IMR-90 (cell line): Measurements from ENCODE around the gene PRCP. TPM values are rescaled to one million over a fixed set of nuclear protein-coding genes. Genes with fewer than 3 reads are reported as not detected.

Experiments
- ATAC-seq: fragments of 200-7000 bp; cut with Tn5 transposase; 2 replicates; pipeline ENCODE4 v1.9.1; 2020; ENCODE audit warnings: low read depth, mild to moderate bottlenecking, moderate library complexity
- BruUV-seq: library from RNA; stranded (reverse); fragments of 400-500 nt; replicated peaks from 2 replicates; lab custom pipeline; 2021; lab: Mats Ljungman, UMichigan
- CTCF ChIA-PET: fragments of 300-600 bp; formaldehyde crosslinking; extraction: SDS; loops from one replicate; lab custom pipeline; 2021; ENCODE audit warnings: antibody characterized with exemption; lab: Yijun Ruan, JAX
- POLR2A ChIA-PET: fragments of 300-600 bp; sonication (Branson Sonifier 250); formaldehyde crosslinking; loops from one replicate; lab custom pipeline; 2022; ENCODE audit warnings: antibody characterized with exemption; ENCODE audit not compliant: unreplicated experiment; lab: Charles Lee
- DNase-seq: peaks from one replicate; pipeline ENCODE4 v3.0.0; 2013
- H2AFZ ChIP-seq: replicated peaks from 2 replicates; pipeline ENCODE3; 2013; ENCODE audit warnings: low read length, mild to moderate bottlenecking; ENCODE audit not compliant: poor library complexity
- H2AK5ac ChIP-seq: 2 replicates; pipeline ENCODE4 v1.6.1; 2013; ENCODE audit warnings: low read depth, low read length, inconsistent platforms
- H2AK9ac ChIP-seq: replicated peaks from 2 replicates; pipeline ENCODE3; 2013; ENCODE audit warnings: mild to moderate bottlenecking, low read depth, low read length, moderate library complexity; ENCODE audit not compliant: poor library complexity
- H2BK120ac ChIP-seq: 2 replicates; pipeline ENCODE4 v1.6.1; 2013; ENCODE audit warnings: low read depth, low read length, inconsistent platforms
- H2BK15ac ChIP-seq: 3 replicates; pipeline ENCODE4 v1.6.1; 2013; ENCODE audit warnings: low read depth, low read length, inconsistent platforms
- H2BK20ac ChIP-seq: 2 replicates; pipeline ENCODE4 v1.6.1; 2013; ENCODE audit warnings: low read depth, mild to moderate bottlenecking, inconsistent platforms, low read length, moderate library complexity
- H2BK5ac ChIP-seq: 2 replicates; pipeline ENCODE4 v1.6.1; 2013; ENCODE audit warnings: mild to moderate bottlenecking, low read depth, low read length, inconsistent platforms; ENCODE audit not compliant: poor library complexity, severe bottlenecking
- H3K14ac ChIP-seq: replicated peaks from 2 replicates; pipeline ENCODE4 v1.6.1; 2013; ENCODE audit warnings: low read depth, low read length, inconsistent platforms
- H3K18ac ChIP-seq: 2 replicates; pipeline ENCODE4 v1.6.1; 2013; ENCODE audit warnings: low read depth, low read length, control low read depth
- H3K23ac ChIP-seq: 2 replicates; pipeline ENCODE4 v1.6.1; 2013; ENCODE audit warnings: low read depth, low read length, inconsistent platforms
- H3K27ac ChIP-seq: 2 replicates; pipeline ENCODE4 v1.5.1; 2013; ENCODE audit warnings: mild to moderate bottlenecking, control low read depth, low read length; ENCODE audit not compliant: insufficient read depth
- H3K27me3 ChIP-seq: 2 replicates; pipeline ENCODE4 v1.6.1; 2013; ENCODE audit warnings: low read length; ENCODE audit not compliant: control insufficient read depth, insufficient read depth
- H3K36me3 ChIP-seq: 2 replicates; pipeline ENCODE4 v1.6.1; 2013; ENCODE audit warnings: low read length, mixed read lengths; ENCODE audit not compliant: control insufficient read depth, insufficient read depth
- H3K4ac ChIP-seq: 2 replicates; pipeline ENCODE4 v1.6.1; 2013; ENCODE audit warnings: low read depth, low read length, inconsistent platforms
- H3K4me1 ChIP-seq: 2 replicates; pipeline ENCODE4 v1.6.1; 2013; ENCODE audit warnings: low read length, mixed read lengths; ENCODE audit not compliant: control insufficient read depth, insufficient read depth
- H3K4me2 ChIP-seq: 2 replicates; pipeline ENCODE4 v1.6.1; 2013; ENCODE audit warnings: low read depth, mild to moderate bottlenecking, control low read depth, low read length, moderate library complexity
- H3K4me3 ChIP-seq: 2 replicates; pipeline ENCODE4 v1.5.1; 2013; ENCODE audit warnings: low read depth, mild to moderate bottlenecking, control low read depth, low read length, moderate library complexity; ENCODE audit not compliant: insufficient read depth
- H3K56ac ChIP-seq: 2 replicates; pipeline ENCODE4 v1.6.1; 2013; ENCODE audit warnings: low read length, inconsistent platforms; ENCODE audit not compliant: insufficient read depth; ENCODE audit errors: extremely low read depth
- H3K79me1 ChIP-seq, 2 experiments: 2 replicates each; pipeline ENCODE4 v1.6.1; 2013; ENCODE audit warnings: low read length in 2 of 2, inconsistent platforms in 1 of 2, low read depth in 1 of 2
- H3K9ac ChIP-seq: 2 replicates; pipeline ENCODE4 v1.6.1; 2013; ENCODE audit warnings: low read depth, low read length, control low read depth
- H3K9me1 ChIP-seq: 2 replicates; pipeline ENCODE4 v1.6.1; 2013; ENCODE audit warnings: low read length, inconsistent platforms; ENCODE audit not compliant: insufficient read depth
- H3K9me3 ChIP-seq: 2 replicates; pipeline ENCODE4 v1.6.1; 2013; ENCODE audit warnings: low read length; ENCODE audit not compliant: control insufficient read depth, insufficient read depth
- H4K20me1 ChIP-seq: 2 replicates; pipeline ENCODE4 v1.6.1; 2013; ENCODE audit warnings: low read length, inconsistent platforms; ENCODE audit not compliant: insufficient read depth
- H4K5ac ChIP-seq: 2 replicates; pipeline ENCODE4 v1.6.1; 2013; ENCODE audit warnings: mild to moderate bottlenecking, low read depth, low read length, control low read depth
- H4K8ac ChIP-seq, 2 experiments: 2 replicates each; pipeline ENCODE4 v1.6.1; 2013; ENCODE audit warnings: low read depth in 2 of 2, low read length in 2 of 2, control low read depth in 1 of 2, inconsistent platforms in 1 of 2
- H4K91ac ChIP-seq: 2 replicates; pipeline ENCODE4 v1.6.1; 2013; ENCODE audit warnings: low read depth, low read length, inconsistent platforms; ENCODE audit not compliant: insufficient read depth
- BHLHE40 ChIP-seq: fragments of 150-350 bp; IDR thresholded peaks from 2 replicates; pipeline ENCODE4 v1.6.1; 2016; ENCODE audit warnings: mild to moderate bottlenecking, low read depth, low read length
- CEBPB ChIP-seq: IDR thresholded peaks from 2 replicates; pipeline ENCODE4 v1.6.1; 2012; ENCODE audit warnings: low read depth, low read length, improper control_type of control experiment
- FOS ChIP-seq: fragments of 150-350 bp; IDR thresholded peaks from 2 replicates; pipeline ENCODE4 v1.6.1; 2016; ENCODE audit warnings: low read depth, low read length
- MAFK ChIP-seq: IDR thresholded peaks from 2 replicates; pipeline ENCODE4 v1.6.1; 2012; ENCODE audit warnings: low read depth, low read length, improper control_type of control experiment
- MAZ ChIP-seq: IDR thresholded peaks from 2 replicates; pipeline ENCODE4 v1.6.1; 2012; ENCODE audit warnings: low read depth, mild to moderate bottlenecking, low read length, improper control_type of control experiment, moderate library complexity, borderline replicate concordance
- NFE2L2 ChIP-seq: fragments of 150-350 bp; IDR thresholded peaks from 2 replicates; pipeline ENCODE4 v1.6.1; 2016; ENCODE audit warnings: low read depth, mild to moderate bottlenecking, low read length
- POLR2A ChIP-seq: IDR thresholded peaks from 2 replicates; pipeline ENCODE4 v1.6.1; 2012; ENCODE audit warnings: mild to moderate bottlenecking, low read depth, low read length
- RCOR1 ChIP-seq: IDR thresholded peaks from 2 replicates; pipeline ENCODE4 v1.6.1; 2012; ENCODE audit warnings: mild to moderate bottlenecking, low read length, improper control_type of control experiment; ENCODE audit not compliant: insufficient replicate concordance
- SMC3 ChIP-seq: fragments of 150-350 bp; IDR thresholded peaks from 2 replicates; pipeline ENCODE4 v1.6.1; 2016; ENCODE audit warnings: low read depth, mild to moderate bottlenecking, antibody characterized with exemption, low read length, moderate library complexity
- WGBS, 2 experiments: methylation state at CpG; one replicate each; pipeline versions ENCODE4 v1.1.5 to v1.1.7; 2013; ENCODE audit warnings: missing lambda C conversion rate in 2 of 2; ENCODE audit not compliant: insufficient read length in 1 of 2; ENCODE audit errors: extremely low coverage in 2 of 2; 5-methylcytosine and 5-hydroxymethylcytosine counted together
- dilution Hi-C: fragments of 300-500 bp; cut with HindIII; formaldehyde crosslinking; loops from one replicate; pipeline ENCODE4 v1.14.3; 2018; ENCODE audit warnings: low sequenced_read_pairs; ENCODE audit not compliant: unreplicated experiment
- in situ Hi-C: fragments of 300-500 bp; cut with MboI; formaldehyde crosslinking; loops from 3 replicates; pipeline ENCODE4 v1.14.3; 2019; ENCODE audit warnings: low sequenced_read_pairs, inconsistent platforms, mixed read lengths
- intact Hi-C: fragments of 100-400 bp; cut with micrococcal nuclease; formaldehyde crosslinking; loops from 2 replicates; pipeline ENCODE4 v1.10.0; 2022
- polyA plus RNA-seq, 3 experiments: library from polyadenylated mRNA; depleted of rRNA; stranded (reverse); fragments of >200 nt; gene quantifications; 2 replicates each; pipeline ENCODE4 v1.2.3, GENCODE V29; 2012; ENCODE audit warnings: low replicate concordance in 1 of 3
- total RNA-seq: library from RNA; depleted of rRNA; stranded (reverse); fragments of >200 nt; gene quantifications from 2 replicates; pipeline ENCODE4 v1.2.3, GENCODE V29; 2012
- TF ChIP-seq, protein P1 (sequence below): fragments of 150-350 bp; IDR thresholded peaks from 2 replicates; pipeline ENCODE4 v1.6.1; 2016; ENCODE audit warnings: low read depth, mild to moderate bottlenecking, low read length, moderate library complexity, borderline replicate concordance
- TF ChIP-seq, protein P2 (sequence below): fragments of 150-350 bp; IDR thresholded peaks from 2 replicates; pipeline ENCODE4 v1.6.1; 2017; ENCODE audit warnings: mild to moderate bottlenecking, antibody characterized with exemption, low read length, low read depth

The PRCP gene
- total and polyA plus RNA-seq, 2 of the 4 experiments (the other 2 are of a cell fraction), result 31.7 to 64.9 TPM

DNA sequence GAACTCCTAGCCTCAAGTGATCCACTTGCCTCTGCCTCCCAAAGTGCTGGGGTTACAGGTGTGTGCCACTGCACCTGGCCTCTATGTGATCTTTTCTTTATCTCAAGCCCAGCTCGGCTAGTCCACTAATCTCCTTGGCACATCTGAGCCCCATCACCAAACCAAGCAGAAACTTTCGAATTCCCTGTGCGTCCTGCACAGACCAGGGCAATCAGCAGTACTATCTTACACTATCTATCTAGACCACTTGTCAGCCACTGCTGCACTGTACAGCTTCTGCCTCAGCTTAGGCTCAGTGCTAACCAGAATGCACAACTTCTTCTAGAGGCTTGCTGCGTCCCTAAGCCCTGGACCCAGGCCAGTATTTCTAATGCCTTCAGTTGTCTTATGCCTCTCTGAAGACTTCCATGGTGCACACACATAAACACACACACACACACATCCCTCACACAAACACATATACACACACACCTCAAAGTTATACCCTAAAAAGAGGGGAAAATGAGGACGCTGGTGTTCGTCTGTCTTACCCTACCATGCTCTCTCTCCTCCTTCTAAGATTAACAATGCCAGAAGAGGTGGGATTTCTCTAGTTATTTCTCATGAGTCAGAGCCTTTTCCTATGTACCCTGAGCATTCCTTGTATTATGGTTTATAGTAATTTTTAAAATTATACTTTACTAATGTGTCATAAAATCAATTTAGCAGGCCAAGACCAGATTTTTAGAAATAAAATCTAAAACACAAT, 107.2 kb downstream of the PRCP start (continued):
- TF ChIP-seq SMC3 (no peak), CEBPB (no peak), FOS (no peak), POLR2A (no peak), MAFK (no peak), BHLHE40 (no peak)

DNA sequence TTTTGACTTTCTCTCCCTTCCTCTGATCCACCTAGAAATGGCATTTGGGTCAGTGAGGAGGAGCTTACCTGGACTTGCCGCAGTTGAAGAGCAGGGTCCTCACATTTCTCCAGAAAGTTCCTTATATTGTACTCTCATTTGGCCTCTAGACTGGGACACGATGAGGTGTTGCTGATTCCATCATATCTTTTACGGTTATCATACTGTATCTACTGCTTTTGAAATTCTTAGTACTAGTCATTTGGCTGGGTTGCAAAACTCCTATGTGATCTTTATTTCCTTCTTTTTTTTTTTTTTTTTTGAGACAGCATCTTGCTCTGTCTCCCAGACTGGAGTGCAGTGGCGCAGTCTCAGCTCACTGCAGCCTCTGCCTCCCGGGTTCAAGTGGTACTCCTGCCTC, 107.9 kb downstream of the PRCP start:
- Histone ChIP-seq H3K4me2 (no peak overlapping the region), H2BK5ac (no peak overlapping the region), H3K9me1 (no peaks in the 10 kb centered on the region), H4K5ac (no peak overlapping the region), H3K56ac (no peak overlapping the region), H3K4me3 (no peak overlapping the region), H3K4me1 (no peaks in the 10 kb centered on the region), H3K36me3 (no peaks in the 10 kb centered on the region), H3K79me1 (no peaks in the 10 kb centered on the region), H2BK120ac (no peak overlapping the region), H4K91ac (no peak overlapping the region), H3K23ac (no peak overlapping the region), H2AK5ac (no peak overlapping the region), H4K20me1 (no peaks in the 10 kb centered on the region), H2AFZ (no peak overlapping the region), H3K14ac (no peak overlapping the region), H2AK9ac (no peak overlapping the region), H3K27ac (no peak overlapping the region), H3K18ac (no peak overlapping the region), H3K9ac (no peak overlapping the region), H2BK15ac (no peak overlapping the region), H2BK20ac (no peak overlapping the region), H3K9me3 (no peaks in the 10 kb centered on the region), H4K8ac (no peak overlapping the region), H3K4ac (no peak overlapping the region), H3K27me3 (peaks cover 8% of the 10 kb centered on the region)
- no TSS peak for BruUV-seq
- ChIA-PET POLR2A (no interaction called here), CTCF (no interaction called here)
- intact Hi-C loops (no loop called here), dilution Hi-C loops (no loop called here), in situ Hi-C loops (no loop called here)
- no peak for DNase-seq
- TF ChIP-seq, protein P1, sequence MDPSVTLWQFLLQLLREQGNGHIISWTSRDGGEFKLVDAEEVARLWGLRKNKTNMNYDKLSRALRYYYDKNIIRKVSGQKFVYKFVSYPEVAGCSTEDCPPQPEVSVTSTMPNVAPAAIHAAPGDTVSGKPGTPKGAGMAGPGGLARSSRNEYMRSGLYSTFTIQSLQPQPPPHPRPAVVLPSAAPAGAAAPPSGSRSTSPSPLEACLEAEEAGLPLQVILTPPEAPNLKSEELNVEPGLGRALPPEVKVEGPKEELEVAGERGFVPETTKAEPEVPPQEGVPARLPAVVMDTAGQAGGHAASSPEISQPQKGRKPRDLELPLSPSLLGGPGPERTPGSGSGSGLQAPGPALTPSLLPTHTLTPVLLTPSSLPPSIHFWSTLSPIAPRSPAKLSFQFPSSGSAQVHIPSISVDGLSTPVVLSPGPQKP, result no peak
- TF ChIP-seq FOS, result no peak
- TF ChIP-seq, protein P2, sequence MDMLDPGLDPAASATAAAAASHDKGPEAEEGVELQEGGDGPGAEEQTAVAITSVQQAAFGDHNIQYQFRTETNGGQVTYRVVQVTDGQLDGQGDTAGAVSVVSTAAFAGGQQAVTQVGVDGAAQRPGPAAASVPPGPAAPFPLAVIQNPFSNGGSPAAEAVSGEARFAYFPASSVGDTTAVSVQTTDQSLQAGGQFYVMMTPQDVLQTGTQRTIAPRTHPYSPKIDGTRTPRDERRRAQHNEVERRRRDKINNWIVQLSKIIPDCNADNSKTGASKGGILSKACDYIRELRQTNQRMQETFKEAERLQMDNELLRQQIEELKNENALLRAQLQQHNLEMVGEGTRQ, result no peak
- no peak for TF ChIP-seq MAZ
- TF ChIP-seq CEBPB, result no peak
- no peak for TF ChIP-seq RCOR1
- TF ChIP-seq POLR2A, result no peak
- TF ChIP-seq NFE2L2, result no peak
- TF ChIP-seq MAFK, result no peak
- no peak for TF ChIP-seq BHLHE40
- TF ChIP-seq SMC3, result no peak
- no CpG with 5 or more reads among the region's 5 CpGs for WGBS, 2 experiments
- ATAC-seq, result no peak
